K562 (cell line): ENCODE data around the gene CEP57. TPM values are rescaled to one million over a fixed set of nuclear protein-coding genes. Genes with fewer than 3 reads are reported as not detected.
A peak's percentile ranks its signal among the peaks of the same experiment; 100 is the strongest.

ENCODE experiments used
- ATF1 ChIP-seq, 2 experiments: fragments of 450-650 bp in 1 of 2; IDR thresholded peaks; 2 replicates each; pipeline ENCODE4 v1.6.1; 2016; ENCODE audit warnings: missing compliant biosample characterization in 1 of 2, missing genetic modification characterization in 1 of 2
- CEBPB ChIP-seq: fragments of 450-650 bp; IDR thresholded peaks from 2 replicates; pipeline ENCODE4 v1.6.1; 2016; ENCODE audit warnings: missing genetic modification characterization, missing compliant biosample characterization
- KDM1A ChIP-seq, 2 experiments: fragments of 450-650 bp; IDR thresholded peaks; 2 replicates each; pipeline ENCODE4 v1.6.1; 2016; ENCODE audit warnings: mild to moderate bottlenecking in 2 of 2
- POLR2A ChIP-seq: fragments of 450-650 bp; conservative IDR thresholded peaks from 2 replicates; pipeline ENCODE4 v1.6.1; 2016
- POLR2H ChIP-seq: IDR thresholded peaks from 2 replicates; pipeline ENCODE4 v1.6.1; 2016; ENCODE audit warnings: missing genetic modification characterization, low read depth, mild to moderate bottlenecking, control low read depth, missing compliant biosample characterization, moderate library complexity
- POU5F1 ChIP-seq: fragments of 150-350 bp; IDR thresholded peaks from 2 replicates; pipeline ENCODE4 v1.6.1; 2014; ENCODE audit warnings: borderline replicate concordance, low read length, low read depth, mild to moderate bottlenecking; ENCODE audit not compliant: partially characterized antibody
- PRPF4 ChIP-seq: fragments of 200-400 bp; formaldehyde crosslinking; IDR thresholded peaks from one replicate; pipeline ENCODE4 v1.6.1; 2017; ENCODE audit warnings: low read length, low read depth, mild to moderate bottlenecking; ENCODE audit not compliant: insufficient read depth, poor library complexity, severe bottlenecking
- TAF1 ChIP-seq: IDR thresholded peaks from 2 replicates; pipeline ENCODE4 v1.6.1; 2011; ENCODE audit warnings: mild to moderate bottlenecking, low read length, moderate library complexity; ENCODE audit not compliant: insufficient read depth, control insufficient read depth, severe bottlenecking; ENCODE audit errors: extremely low read depth
- XRCC5 ChIP-seq: fragments of 200-400 bp; formaldehyde crosslinking; IDR thresholded peaks from 2 replicates; pipeline ENCODE4 v1.6.1; 2017; ENCODE audit warnings: low read depth, mild to moderate bottlenecking, low read length
- ZFP1 ChIP-seq: fragments of 450-650 bp; formaldehyde crosslinking; IDR thresholded peaks from 2 replicates; pipeline ENCODE4 v1.4.0; 2020; ENCODE audit warnings: mild to moderate bottlenecking, mixed read lengths
- ZNF316 ChIP-seq: fragments of 450-650 bp; IDR thresholded peaks from 2 replicates; pipeline ENCODE4 v1.6.1; 2016
- ZNF445 ChIP-seq: fragments of 250-450 bp; sonication (Bioruptor Pico); IDR thresholded peaks from 2 replicates; pipeline ENCODE4 v1.4.0; 2020; ENCODE audit warnings: low read depth, mild to moderate bottlenecking, moderate library complexity
- polyA plus RNA-seq, 8 experiments: library from polyadenylated mRNA; depleted of rRNA in 4 of 8; stranded (reverse) in 5 of 8; unstranded in 3 of 8; fragments of >200 nt; fragmentation: Nextera tagmentation in 2 of 8; fragmentation: Illumina TruSeq in 1 of 8; extraction: Ambion mirVana in 2 of 8; extraction: Trizol in 1 of 8; gene quantifications; 2 replicates each; pipeline versions ENCODE4 v1.2.1 to v1.2.3, GENCODE V29; 2011 to 2014; ENCODE audit warnings: inconsistent platforms in 1 of 8, missing spikeins in 1 of 8
- total RNA-seq, 7 experiments: library from RNA; depleted of rRNA in 6 of 7; stranded (reverse); fragments of >200 nt in 6 of 7; fragmentation: Illumina TruSeq in 2 of 7; extraction: Trizol in 2 of 7; gene quantifications; 2 replicates each; pipeline versions ENCODE4 v1.2.1 to v1.2.3, GENCODE V29; 2011 to 2021; ENCODE audit warnings: low replicate concordance in 1 of 7
- TF ChIP-seq, protein P1 (sequence below): fragments of 250-450 bp; sonication (Bioruptor Pico); IDR thresholded peaks from 2 replicates; pipeline ENCODE4 v1.6.1; 2021; ENCODE audit warnings: mild to moderate bottlenecking
- TF ChIP-seq, protein P2 (sequence below): sonication (generic); formaldehyde crosslinking; IDR thresholded peaks from 2 replicates; pipeline ENCODE4 v1.8.1; 2023; ENCODE audit warnings: mild to moderate bottlenecking, missing genetic modification reagents
- TF ChIP-seq, protein P3 (sequence below): sonication (generic); formaldehyde crosslinking; IDR thresholded peaks from 2 replicates; pipeline ENCODE4 v1.8.0; 2022; ENCODE audit warnings: mild to moderate bottlenecking, missing genetic modification reagents
- TF ChIP-seq, protein P4 (sequence below): fragments of 250-450 bp; sonication (Bioruptor Pico); IDR thresholded peaks from 2 replicates; pipeline ENCODE4 v1.8.0; 2021; ENCODE audit warnings: moderate library complexity, mild to moderate bottlenecking, inconsistent platforms
- TF ChIP-seq, protein P5 (sequence below): fragments of 450-650 bp; formaldehyde crosslinking; IDR thresholded peaks from 2 replicates; pipeline ENCODE4 v1.4.0; 2022; ENCODE audit warnings: missing genetic modification characterization

Gene CEP57
- total and polyA plus RNA-seq, 9 of the 15 experiments (the other 6 are each of a cell fraction or from before 2014, with no cell fraction given): 25.1 to 88.1 (median 65.2) TPM

DNA sequence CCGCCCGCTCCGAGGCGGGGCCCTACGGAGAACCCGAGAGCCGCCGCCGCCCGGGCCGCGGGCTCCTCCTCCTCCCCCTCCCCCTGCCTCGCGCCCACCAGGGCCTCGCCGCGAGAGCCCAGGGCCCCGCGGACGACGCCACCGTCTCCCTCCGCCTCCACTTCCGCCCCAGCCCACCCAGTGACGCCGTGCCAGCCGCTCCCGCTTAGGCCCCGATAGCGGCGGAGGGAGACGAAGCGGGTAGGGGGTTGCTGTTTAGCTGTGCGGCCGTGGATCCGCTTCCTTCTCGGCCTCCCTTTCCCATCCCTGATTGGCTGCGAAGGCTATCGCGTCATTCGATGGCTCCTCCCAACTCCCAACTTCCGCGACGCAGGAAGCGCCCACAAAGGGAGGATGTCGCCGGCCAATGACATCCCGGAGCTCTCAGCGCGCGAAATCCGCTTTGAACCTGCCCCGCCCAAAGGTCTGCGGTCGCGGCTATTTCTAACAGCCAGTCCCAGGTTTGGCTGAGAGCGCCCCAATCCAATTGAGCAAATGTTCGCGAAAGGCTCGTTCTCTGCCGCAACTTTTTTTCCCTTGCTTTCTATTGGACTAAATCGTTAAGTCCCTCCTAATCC lies 684 bp upstream of the CEP57 start, which contains the start of gene FAM76B (continued):
- TF ChIP-seq, protein P1, sequence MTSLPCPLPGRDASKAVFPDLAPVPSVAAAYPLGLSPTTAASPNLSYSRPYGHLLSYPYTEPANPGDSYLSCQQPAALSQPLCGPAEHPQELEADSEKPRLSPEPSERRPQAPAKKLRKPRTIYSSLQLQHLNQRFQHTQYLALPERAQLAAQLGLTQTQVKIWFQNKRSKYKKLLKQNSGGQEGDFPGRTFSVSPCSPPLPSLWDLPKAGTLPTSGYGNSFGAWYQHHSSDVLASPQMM: no peak
- TF ChIP-seq PRPF4 (peak; percentile 74), ZNF316 (no peak), CEBPB (tag) (no peak; the same call in 1 of the 2 replicates), ZFP1 (no peak), POLR2H (tag) (peak; percentile 94), XRCC5 (no peak), KDM1A (IDR thresholded peaks at IDR 0.05) (peak in 1 of 2 experiments; percentile 91; a peak in 2 of 4 replicates), POLR2A (peak; percentile 77; the same call in 1 of the 2 replicates), ATF1 (CRISPR knock-in tag; IDR thresholded peaks at IDR 0.05) (peak; percentile 89), ATF1 (tag; IDR thresholded peaks at IDR 0.05) (no peak), TAF1 (peak; percentile 73), ZNF445 (no peak), POU5F1 (no peak)
- TF ChIP-seq, protein P2, sequence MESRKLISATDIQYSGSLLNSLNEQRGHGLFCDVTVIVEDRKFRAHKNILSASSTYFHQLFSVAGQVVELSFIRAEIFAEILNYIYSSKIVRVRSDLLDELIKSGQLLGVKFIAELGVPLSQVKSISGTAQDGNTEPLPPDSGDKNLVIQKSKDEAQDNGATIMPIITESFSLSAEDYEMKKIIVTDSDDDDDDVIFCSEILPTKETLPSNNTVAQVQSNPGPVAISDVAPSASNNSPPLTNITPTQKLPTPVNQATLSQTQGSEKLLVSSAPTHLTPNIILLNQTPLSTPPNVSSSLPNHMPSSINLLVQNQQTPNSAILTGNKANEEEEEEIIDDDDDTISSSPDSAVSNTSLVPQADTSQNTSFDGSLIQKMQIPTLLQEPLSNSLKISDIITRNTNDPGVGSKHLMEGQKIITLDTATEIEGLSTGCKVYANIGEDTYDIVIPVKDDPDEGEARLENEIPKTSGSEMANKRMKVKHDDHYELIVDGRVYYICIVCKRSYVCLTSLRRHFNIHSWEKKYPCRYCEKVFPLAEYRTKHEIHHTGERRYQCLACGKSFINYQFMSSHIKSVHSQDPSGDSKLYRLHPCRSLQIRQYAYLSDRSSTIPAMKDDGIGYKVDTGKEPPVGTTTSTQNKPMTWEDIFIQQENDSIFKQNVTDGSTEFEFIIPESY (CRISPR knock-in tag): no peak
- TF ChIP-seq, protein P3, sequence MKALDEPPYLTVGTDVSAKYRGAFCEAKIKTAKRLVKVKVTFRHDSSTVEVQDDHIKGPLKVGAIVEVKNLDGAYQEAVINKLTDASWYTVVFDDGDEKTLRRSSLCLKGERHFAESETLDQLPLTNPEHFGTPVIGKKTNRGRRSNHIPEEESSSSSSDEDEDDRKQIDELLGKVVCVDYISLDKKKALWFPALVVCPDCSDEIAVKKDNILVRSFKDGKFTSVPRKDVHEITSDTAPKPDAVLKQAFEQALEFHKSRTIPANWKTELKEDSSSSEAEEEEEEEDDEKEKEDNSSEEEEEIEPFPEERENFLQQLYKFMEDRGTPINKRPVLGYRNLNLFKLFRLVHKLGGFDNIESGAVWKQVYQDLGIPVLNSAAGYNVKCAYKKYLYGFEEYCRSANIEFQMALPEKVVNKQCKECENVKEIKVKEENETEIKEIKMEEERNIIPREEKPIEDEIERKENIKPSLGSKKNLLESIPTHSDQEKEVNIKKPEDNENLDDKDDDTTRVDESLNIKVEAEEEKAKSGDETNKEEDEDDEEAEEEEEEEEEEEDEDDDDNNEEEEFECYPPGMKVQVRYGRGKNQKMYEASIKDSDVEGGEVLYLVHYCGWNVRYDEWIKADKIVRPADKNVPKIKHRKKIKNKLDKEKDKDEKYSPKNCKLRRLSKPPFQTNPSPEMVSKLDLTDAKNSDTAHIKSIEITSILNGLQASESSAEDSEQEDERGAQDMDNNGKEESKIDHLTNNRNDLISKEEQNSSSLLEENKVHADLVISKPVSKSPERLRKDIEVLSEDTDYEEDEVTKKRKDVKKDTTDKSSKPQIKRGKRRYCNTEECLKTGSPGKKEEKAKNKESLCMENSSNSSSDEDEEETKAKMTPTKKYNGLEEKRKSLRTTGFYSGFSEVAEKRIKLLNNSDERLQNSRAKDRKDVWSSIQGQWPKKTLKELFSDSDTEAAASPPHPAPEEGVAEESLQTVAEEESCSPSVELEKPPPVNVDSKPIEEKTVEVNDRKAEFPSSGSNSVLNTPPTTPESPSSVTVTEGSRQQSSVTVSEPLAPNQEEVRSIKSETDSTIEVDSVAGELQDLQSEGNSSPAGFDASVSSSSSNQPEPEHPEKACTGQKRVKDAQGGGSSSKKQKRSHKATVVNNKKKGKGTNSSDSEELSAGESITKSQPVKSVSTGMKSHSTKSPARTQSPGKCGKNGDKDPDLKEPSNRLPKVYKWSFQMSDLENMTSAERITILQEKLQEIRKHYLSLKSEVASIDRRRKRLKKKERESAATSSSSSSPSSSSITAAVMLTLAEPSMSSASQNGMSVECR: peak; percentile 84
- TF ChIP-seq, protein P4, sequence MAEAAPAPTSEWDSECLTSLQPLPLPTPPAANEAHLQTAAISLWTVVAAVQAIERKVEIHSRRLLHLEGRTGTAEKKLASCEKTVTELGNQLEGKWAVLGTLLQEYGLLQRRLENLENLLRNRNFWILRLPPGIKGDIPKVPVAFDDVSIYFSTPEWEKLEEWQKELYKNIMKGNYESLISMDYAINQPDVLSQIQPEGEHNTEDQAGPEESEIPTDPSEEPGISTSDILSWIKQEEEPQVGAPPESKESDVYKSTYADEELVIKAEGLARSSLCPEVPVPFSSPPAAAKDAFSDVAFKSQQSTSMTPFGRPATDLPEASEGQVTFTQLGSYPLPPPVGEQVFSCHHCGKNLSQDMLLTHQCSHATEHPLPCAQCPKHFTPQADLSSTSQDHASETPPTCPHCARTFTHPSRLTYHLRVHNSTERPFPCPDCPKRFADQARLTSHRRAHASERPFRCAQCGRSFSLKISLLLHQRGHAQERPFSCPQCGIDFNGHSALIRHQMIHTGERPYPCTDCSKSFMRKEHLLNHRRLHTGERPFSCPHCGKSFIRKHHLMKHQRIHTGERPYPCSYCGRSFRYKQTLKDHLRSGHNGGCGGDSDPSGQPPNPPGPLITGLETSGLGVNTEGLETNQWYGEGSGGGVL (CRISPR knock-in tag): no peak
- TF ChIP-seq, protein P5, sequence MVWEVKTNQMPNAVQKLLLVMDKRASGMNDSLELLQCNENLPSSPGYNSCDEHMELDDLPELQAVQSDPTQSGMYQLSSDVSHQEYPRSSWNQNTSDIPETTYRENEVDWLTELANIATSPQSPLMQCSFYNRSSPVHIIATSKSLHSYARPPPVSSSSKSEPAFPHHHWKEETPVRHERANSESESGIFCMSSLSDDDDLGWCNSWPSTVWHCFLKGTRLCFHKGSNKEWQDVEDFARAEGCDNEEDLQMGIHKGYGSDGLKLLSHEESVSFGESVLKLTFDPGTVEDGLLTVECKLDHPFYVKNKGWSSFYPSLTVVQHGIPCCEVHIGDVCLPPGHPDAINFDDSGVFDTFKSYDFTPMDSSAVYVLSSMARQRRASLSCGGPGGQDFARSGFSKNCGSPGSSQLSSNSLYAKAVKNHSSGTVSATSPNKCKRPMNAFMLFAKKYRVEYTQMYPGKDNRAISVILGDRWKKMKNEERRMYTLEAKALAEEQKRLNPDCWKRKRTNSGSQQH (CRISPR knock-in tag): no peak
